ENCODE data around the gene RNASE7.
"Not testable (repeated sequence)": the region's sequence is repeated elsewhere in the genome, so short reads cannot be mapped to it uniquely, and the experiment has no call there.

Gene RNASE7

DNA sequence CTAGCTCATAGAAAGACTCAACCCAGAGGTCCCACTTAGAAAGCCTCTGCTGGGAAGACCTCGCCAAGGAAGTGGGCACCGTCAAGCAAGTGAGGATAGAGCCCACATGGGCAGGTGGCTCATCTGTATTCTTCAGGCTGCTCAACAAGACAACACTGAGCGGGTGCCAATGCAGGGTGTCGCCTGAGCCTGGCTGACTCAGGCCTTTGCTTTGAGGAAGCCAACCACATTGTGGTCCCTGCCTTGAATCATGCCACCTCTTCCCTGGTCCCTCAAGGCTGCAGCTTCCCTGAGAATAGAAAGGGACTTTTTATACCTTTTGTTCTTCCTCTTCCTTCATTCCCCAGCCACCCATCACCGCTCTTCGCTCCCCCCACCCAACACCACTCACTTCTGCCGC, 5.4 kb upstream of the RNASE7 start:
- TF ChIP-seq, protein P1, sequence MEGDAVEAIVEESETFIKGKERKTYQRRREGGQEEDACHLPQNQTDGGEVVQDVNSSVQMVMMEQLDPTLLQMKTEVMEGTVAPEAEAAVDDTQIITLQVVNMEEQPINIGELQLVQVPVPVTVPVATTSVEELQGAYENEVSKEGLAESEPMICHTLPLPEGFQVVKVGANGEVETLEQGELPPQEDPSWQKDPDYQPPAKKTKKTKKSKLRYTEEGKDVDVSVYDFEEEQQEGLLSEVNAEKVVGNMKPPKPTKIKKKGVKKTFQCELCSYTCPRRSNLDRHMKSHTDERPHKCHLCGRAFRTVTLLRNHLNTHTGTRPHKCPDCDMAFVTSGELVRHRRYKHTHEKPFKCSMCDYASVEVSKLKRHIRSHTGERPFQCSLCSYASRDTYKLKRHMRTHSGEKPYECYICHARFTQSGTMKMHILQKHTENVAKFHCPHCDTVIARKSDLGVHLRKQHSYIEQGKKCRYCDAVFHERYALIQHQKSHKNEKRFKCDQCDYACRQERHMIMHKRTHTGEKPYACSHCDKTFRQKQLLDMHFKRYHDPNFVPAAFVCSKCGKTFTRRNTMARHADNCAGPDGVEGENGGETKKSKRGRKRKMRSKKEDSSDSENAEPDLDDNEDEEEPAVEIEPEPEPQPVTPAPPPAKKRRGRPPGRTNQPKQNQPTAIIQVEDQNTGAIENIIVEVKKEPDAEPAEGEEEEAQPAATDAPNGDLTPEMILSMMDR (IDR thresholded peaks at IDR 0.05; ENCODE audit: control insufficient read depth, extremely low read depth, insufficient read depth), result no peak
- DNase-seq (ENCODE audit: low read depth), result no peak
- no peak overlapping the region for H3K4me3 ChIP-seq (ENCODE audit: low read depth, low read length)

DNA sequence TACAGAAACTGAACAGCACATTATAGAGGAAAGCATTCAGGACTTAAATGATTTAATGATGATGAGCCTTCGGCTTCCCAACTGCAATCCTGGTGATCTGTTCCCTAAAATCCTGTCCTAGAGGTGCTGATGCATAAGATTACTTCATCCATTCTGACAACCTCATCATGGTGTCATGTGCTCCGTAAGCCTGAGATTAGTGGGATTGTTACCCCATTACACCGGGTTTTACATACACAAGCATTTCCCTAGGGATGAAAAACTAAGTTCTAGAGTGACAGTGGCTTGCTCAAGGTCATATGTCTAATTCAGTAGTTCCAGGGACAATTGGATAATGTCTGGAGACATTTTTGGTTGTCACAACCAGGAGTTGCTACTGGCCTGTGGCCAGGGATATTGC, 5.0 kb upstream of the RNASE7 start:
- no peak overlapping the region for H3K4me3 ChIP-seq (ENCODE audit: low read depth, low read length)
- TF ChIP-seq, protein P1 (IDR thresholded peaks at IDR 0.05; ENCODE audit: control insufficient read depth, extremely low read depth, insufficient read depth), result no peak
- DNase-seq (ENCODE audit: low read depth), result no peak

DNA sequence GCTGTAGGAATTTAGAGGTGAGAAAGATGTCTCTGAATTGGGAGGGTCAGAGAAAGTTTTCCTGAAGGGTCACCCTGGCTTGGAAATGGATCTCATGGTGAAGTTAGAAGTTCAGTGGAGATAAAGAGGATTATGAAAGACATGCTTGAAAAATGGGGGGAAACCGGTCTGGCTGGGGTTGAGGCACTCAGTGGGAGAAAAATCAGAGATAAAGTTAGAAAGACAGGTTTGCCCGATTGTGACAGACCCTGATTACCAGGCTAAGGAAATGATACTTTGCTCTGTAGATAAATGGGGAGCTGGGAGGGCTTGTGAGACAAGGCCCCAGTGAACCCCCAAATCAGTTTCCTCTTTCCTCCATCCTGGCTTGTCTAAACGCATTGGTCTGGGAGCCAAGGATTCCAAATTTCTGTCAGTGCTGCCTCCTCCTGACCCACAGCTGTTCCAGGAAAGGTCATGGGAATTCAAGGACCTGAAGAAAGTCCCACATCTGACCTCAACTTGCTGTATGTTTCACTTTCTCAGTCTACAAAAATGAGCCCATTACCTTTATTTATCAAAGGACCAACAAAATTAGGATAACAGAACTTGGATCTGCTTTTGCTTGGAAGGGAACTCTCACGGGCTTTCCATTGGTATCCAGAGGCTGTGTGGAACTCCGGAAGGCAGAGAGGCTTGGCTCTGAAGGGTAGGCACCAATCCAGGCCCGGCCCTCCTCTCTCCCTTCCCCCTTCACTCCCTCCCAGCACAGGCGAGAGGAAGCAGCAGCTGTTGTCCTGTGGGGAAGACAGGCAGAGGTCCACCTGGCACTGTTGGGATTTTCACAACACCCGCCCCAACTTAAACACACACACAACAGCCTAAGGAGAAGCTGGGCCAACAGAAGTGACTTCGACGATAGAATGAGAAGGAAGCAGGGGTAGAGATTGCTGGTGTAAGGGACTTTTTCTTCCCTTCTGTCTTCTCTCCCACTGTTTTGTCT, 3.4 kb upstream of the RNASE7 start:
- no peak overlapping the region for H3K4me3 ChIP-seq (ENCODE audit: low read depth, low read length)
- TF ChIP-seq, protein P1 (IDR thresholded peaks at IDR 0.05; ENCODE audit: control insufficient read depth, extremely low read depth, insufficient read depth), result no peak
- DNase-seq (ENCODE audit: low read depth), result peak; percentile 45

DNA sequence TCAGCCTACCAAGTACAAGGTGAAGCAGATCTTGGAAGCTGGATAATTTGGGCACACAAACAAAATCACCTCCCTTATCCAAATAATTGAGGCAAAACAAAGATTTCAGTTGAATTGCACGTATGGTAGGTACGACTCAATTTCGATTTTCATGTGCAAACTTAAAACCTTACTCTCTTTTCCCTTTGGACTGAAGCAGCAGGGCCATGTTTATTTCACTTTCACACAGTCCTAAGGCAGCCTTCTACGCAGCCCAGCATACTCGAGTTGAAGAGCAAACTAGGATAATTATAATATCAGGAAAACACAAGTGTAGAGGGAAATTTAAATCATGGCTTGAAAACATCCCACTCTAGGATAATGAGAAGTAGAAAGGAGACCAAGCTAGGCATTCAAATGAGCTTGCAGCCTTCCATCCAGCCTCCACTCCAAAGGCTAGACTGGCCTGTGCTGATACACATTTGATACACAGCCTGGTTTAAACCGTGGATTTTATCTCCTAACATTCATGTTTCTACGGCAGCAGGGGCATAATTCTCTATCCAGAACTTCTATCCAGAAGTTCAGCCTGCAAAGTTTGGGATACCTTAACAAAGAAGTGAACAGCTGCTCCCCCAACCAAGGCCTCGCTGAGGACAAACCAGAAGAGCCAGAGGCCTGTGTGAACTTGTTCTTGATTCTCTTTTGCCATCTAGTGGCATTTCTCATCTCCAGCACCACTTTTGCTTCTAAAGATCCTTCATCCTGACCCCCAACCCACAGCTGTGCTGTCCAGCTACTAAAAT, 2.4 kb upstream of the RNASE7 start:
- TF ChIP-seq, protein P1 (IDR thresholded peaks at IDR 0.05; ENCODE audit: control insufficient read depth, extremely low read depth, insufficient read depth), result peak; percentile 72
- no peak overlapping the region for H3K4me3 ChIP-seq (ENCODE audit: low read depth, low read length)
- DNase-seq (ENCODE audit: low read depth), result no peak

DNA sequence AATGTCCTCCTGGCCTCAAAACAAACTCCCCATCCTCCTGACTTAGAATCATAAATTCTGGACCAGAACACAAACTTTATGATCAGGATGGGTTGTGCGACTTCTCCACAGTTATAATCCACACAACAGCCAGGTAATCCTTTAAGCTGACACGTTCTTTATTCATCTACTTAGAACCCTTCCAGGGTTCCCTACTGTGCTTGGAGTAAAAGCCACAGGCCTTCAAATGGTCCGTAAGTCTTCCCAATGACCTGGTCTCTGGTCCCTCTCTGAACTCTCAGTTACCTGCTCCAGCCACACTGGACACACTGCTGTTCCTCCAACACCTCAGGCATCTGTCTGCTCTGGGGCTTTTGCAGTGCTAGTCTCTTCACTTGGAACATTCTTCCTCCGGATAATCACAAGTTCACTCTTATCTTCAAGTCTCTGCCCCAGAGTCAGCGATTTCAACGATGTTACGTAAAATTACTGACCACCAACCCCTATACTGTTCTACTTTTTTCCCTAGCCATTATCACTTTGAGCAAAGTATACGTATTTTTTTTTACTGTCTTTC, 1.7 kb upstream of the RNASE7 start:
- H3K4me3 ChIP-seq (ENCODE audit: low read depth, low read length), result no peak overlapping the region
- no peak for DNase-seq (ENCODE audit: low read depth)
- TF ChIP-seq, protein P1 (IDR thresholded peaks at IDR 0.05; ENCODE audit: control insufficient read depth, extremely low read depth, insufficient read depth), result no peak

DNA sequence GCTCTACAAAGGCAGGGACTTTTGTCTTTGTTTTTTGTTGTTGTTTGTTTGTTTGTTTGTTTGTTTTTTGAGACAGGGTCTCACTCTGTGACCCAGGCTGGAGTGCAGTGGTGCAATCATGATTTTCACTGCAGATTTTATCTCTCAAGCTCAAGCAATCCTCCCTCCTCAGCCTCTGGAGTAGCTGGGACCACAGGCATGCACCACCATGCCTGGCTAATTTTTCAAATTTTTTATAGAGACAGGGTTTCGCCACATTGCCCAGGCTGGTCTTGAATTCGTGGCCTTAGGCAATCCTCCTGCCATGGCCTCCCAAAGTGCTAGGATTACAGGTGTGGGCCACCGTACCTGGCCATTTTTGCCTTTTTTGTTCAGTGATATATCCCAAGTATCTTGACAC, 1.2 kb upstream of the RNASE7 start:
- H3K4me3 ChIP-seq (ENCODE audit: low read depth, low read length), result not testable (repeated sequence)

DNA sequence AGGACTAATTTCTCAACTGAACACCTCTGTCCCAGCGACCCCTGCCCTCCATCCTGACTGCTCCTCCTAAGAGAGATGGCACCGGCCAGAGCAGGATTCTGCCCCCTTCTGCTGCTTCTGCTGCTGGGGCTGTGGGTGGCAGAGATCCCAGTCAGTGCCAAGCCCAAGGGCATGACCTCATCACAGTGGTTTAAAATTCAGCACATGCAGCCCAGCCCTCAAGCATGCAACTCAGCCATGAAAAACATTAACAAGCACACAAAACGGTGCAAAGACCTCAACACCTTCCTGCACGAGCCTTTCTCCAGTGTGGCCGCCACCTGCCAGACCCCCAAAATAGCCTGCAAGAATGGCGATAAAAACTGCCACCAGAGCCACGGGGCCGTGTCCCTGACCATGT, 756 bp downstream of the RNASE7 start:
- TF ChIP-seq, protein P1 (IDR thresholded peaks at IDR 0.05; ENCODE audit: control insufficient read depth, extremely low read depth, insufficient read depth), result no peak
- no peak overlapping the region for H3K4me3 ChIP-seq (ENCODE audit: low read depth, low read length)
- no peak for DNase-seq (ENCODE audit: low read depth)

More for the DNA sequence above, 1.2 kb upstream of the RNASE7 start:
- not testable (repeated sequence) for DNase-seq (ENCODE audit: low read depth)

Measured in LNCaP clone FGC (cell line).